Ovary (tissue), 9 donors: ENCODE data around the gene SPATA22. TPM values are rescaled to one million over a fixed set of nuclear protein-coding genes. Genes with fewer than 3 reads are reported as not detected.
"Not testable (repeated sequence)": the region's sequence is repeated elsewhere in the genome, so short reads cannot be mapped to it uniquely, and the experiment has no call there.

Source experiments
- DNase-seq, 5 donors: peaks; one replicate each; pipeline ENCODE4 v3.0.0-alpha.2; 2019 to 2020
- H3K27ac ChIP-seq, 2 donors: fragments of 200-600 bp; one replicate each; pipeline versions ENCODE4 v1.5.1 to v1.8.0; 2019 to 2022
- H3K27me3 ChIP-seq: fragments of 200-600 bp; one replicate; pipeline ENCODE4 v1.8.0; 2022
- H3K36me3 ChIP-seq: fragments of 200-600 bp; sonication (generic); one replicate; pipeline ENCODE4 v1.5.1; 2019
- H3K4me1 ChIP-seq: one replicate; pipeline ENCODE4 v1.8.1; 2013; ENCODE audit warnings: mild to moderate bottlenecking, moderate library complexity; ENCODE audit not compliant: insufficient read depth
- H3K4me3 ChIP-seq: fragments of 200-600 bp; sonication (generic); one replicate; pipeline ENCODE4 v1.5.1; 2017
- H3K9me3 ChIP-seq, 2 donors: fragments of 200-600 bp in 1 of 2; sonication (generic) in 1 of 2; one replicate each; pipeline versions ENCODE4 v1.5.1 to v1.8.1; 2013 to 2019; ENCODE audit warnings: mild to moderate bottlenecking in 1 of 2, moderate library complexity in 1 of 2
- CTCF ChIP-seq, 3 donors: fragments of 450-650 bp in 2 of 3; fragments of 200-600 bp in 1 of 3; IDR thresholded peaks; one replicate each; pipeline versions ENCODE4 v1.5.1 to v1.8.0; 2016 to 2022; ENCODE audit warnings: antibody characterized with exemption in 3 of 3, mild to moderate bottlenecking in 1 of 3
- EP300 ChIP-seq: sonication (generic); formaldehyde crosslinking; IDR thresholded peaks from one replicate; pipeline ENCODE4 v1.6.1; 2017; ENCODE audit warnings: antibody characterized with exemption
- POLR2A ChIP-seq: fragments of 450-650 bp; IDR thresholded peaks from one replicate; pipeline ENCODE4 v1.6.1; 2017; ENCODE audit warnings: antibody characterized with exemption, mild to moderate bottlenecking, moderate library complexity
- WGBS, 3 donors: extraction: QIAGEN DNeasy Blood & Tissue Kit in 1 of 3; methylation state at CpG; one replicate each; pipeline versions ENCODE4 v1.1.5 to v1.1.7; 2013 to 2017; 5-methylcytosine and 5-hydroxymethylcytosine counted together
- intact Hi-C, 4 donors: fragments of 100-400 bp; cut with DNase I; formaldehyde crosslinking; loops; one replicate each; pipeline versions ENCODE4 v1.11.0 to v1.15.1; 2022 to 2023
- polyA plus RNA-seq, 2 donors: library from polyadenylated mRNA; stranded (reverse); fragments of 200-250 nt in 1 of 2; fragments of 350-450 nt in 1 of 2; fragmentation: Illumina TruSeq in 1 of 2; extraction: RNeasy Lipid Tissue Mini Kit (QIAGEN cat#74804) in 1 of 2; gene quantifications; one replicate each; pipeline ENCODE4 v1.2.3, GENCODE V29; 2013 to 2014
- total RNA-seq, 7 donors: library from RNA; depleted of rRNA in 2 of 7; stranded (reverse); fragments of >200 nt in 2 of 7; fragmentation: NEBNext Ultra II Directional in 3 of 7; extraction: Animal tissue kit (Norgen Biotek cat#: 25700) in 3 of 7; gene quantifications; one replicate each; pipeline versions ENCODE4 v1.1.0 to v1.2.4, GENCODE V29; 2016 to 2023
- donor health status: DM: no; HTN: no; CAD: no; lungs with moderate emphysema.
- donor health status: DM: no; HTN: no; CAD: no.
- donor health status: Bipolar disorder and iron deficiency.
- donor health status: DM: yes; HTN: yes; CAD: no.
- donor health status: DM: no; HTN: no; CAD: no.
- donor health status: DM: yes; HTN: yes; CAD: no.

SPATA22 gene
- total and polyA plus RNA-seq, 9 donors: 0.30 to 0.89 (median 0.40) TPM; not detected in 6

GRCh38 chr17:3415610-3416009, 56.0 kb downstream of the SPATA22 start:
- no peak overlapping the region for H3K27ac ChIP-seq
- TF ChIP-seq EP300: no peak
- TF ChIP-seq POLR2A: no peak
- TF ChIP-seq CTCF (IDR thresholded peaks at IDR 0.05): no peak
- no peaks in the 10 kb centered on the region for H3K36me3 ChIP-seq
- DNase-seq: no peak
- 76 to 78% (median 77%) methylated on average over 5 of the region's 5 CpGs for WGBS, 3 donors
- intact Hi-C loops: no loop called here
- no peaks in the 10 kb centered on the region for H3K4me1 ChIP-seq
- no peaks in the 10 kb centered on the region for H3K9me3 ChIP-seq
- no peaks in the 10 kb centered on the region for H3K27me3 ChIP-seq
- H3K4me3 ChIP-seq: no peak overlapping the region

DNA sequence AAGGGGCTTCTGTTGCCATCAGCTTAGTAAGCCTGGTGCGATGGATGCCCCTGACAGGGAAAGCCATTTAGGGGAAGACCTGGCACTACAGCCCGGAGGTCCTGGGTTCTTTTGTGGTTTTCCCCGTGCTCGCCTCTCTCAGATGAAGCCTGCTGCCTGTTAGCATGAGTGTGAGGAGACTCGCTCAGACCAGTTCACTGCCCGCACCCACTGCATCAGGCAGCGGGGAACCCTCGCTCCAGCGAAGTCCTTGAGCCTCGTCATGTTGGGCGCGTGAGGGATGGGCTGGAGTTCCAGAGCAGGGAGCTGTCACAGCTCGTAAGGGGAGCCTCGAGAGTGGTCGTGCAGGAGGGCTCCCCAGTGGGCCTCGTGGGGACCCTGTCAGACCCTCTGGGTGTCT, 59.4 kb downstream of the SPATA22 start:
- H3K27me3 ChIP-seq, H3K36me3 ChIP-seq, H3K4me3 ChIP-seq, H3K4me1 ChIP-seq, intact Hi-C loops, DNase-seq, H3K27ac ChIP-seq, H3K9me3 ChIP-seq: not testable (repeated sequence)
- 73 to 100% methylated on average over 1 to 5 of the region's 16 CpGs; no CpG with 5 or more reads in 1 of the 3 donors for WGBS, 3 donors

- DNase-seq: no peak
- no peaks in the 10 kb centered on the region for H3K27me3 ChIP-seq
- TF ChIP-seq POLR2A (no peak), EP300 (no peak), CTCF (IDR thresholded peaks at IDR 0.05) (no peak)
- H3K4me1 ChIP-seq: no peaks in the 10 kb centered on the region
- intact Hi-C loops: no loop called here
- H3K36me3 ChIP-seq: no peaks in the 10 kb centered on the region
- H3K4me3 ChIP-seq: no peak within 1 kb of the TSS
- H3K9me3 ChIP-seq: no peaks in the 10 kb centered on the region
- H3K27ac ChIP-seq: no peak within 1 kb of the TSS
- WGBS, 3 donors: 74 to 82% (median 79%) methylated on average over 3 of the region's 3 CpGs
These were observed 60.5 kb downstream of the SPATA22 start, which contains the start of gene OR3A3 for GRCh38 chr17:3411070-3411469. Gene OR3A3, plus strand, starts transcription at chr17:3411370.

DNA sequence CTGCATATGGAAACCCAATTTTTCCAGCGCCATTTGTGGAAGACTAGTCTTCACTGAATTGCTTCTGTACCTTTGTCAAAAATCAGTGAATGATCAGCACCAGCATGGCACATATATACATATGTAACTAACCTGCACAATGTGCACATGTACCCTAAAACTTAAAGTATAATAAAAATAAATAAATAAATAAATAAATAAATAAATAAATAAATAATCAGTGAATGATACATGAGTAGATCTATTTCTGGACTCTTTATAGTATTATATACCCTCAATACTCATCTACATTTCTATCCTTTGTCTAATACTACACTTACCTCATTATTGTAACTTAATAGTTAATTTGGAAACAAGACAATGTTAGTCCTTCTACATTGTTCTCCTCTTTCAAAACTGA, 67.8 kb downstream of the SPATA22 start:
- H3K4me1 ChIP-seq, intact Hi-C loops, H3K27ac ChIP-seq, H3K36me3 ChIP-seq, H3K9me3 ChIP-seq, H3K27me3 ChIP-seq, DNase-seq, H3K4me3 ChIP-seq: not testable (repeated sequence)
- 63 to 76% (median 66%) methylated on average over 1 of the region's 1 CpG for WGBS, 3 donors

GRCh38 chr17:3401786-3402185, 69.8 kb downstream of the SPATA22 start:
- Histone ChIP-seq H3K36me3 (no peaks in the 10 kb centered on the region), H3K27me3 (no peaks in the 10 kb centered on the region), H3K4me3 (no peak overlapping the region), H3K4me1 (no peaks in the 10 kb centered on the region), H3K27ac (no peak overlapping the region), H3K9me3 (no peaks in the 10 kb centered on the region)
- intact Hi-C loops: no loop called here
- TF ChIP-seq EP300: no peak
- no peak for TF ChIP-seq POLR2A
- no peak for TF ChIP-seq CTCF (IDR thresholded peaks at IDR 0.05)
- DNase-seq: no peak
- WGBS, 3 donors: 49 to 60% (median 51%) methylated on average over 2 of the region's 2 CpGs

DNA sequence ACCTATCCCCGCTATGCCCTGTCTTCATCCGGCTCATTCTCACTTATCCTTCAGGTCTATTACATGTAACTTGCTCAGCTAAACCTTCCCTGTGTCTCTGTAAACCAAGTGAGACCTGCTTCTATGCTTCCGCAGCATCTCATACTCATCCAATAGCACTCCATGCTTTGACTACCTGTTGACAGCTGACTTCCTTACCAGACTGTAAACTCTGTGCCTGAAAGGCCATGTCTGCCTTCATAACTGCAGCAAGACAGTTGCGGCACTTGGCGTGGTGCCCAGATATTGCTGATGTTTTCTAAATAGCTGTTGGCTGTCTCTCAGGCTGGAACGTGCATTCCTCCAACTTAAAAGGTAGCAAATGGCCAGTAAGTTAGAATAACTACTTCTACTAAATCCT, 71.6 kb downstream of the SPATA22 start:
- Histone ChIP-seq H3K4me3 (no peak overlapping the region), H3K27ac (no peak overlapping the region), H3K36me3 (no peaks in the 10 kb centered on the region), H3K9me3 (no peaks in the 10 kb centered on the region), H3K4me1 (no peaks in the 10 kb centered on the region), H3K27me3 (no peaks in the 10 kb centered on the region)
- WGBS, 3 donors: 37 to 51% (median 38%) methylated on average over 6 of the region's 6 CpGs
- DNase-seq: no peak
- TF ChIP-seq POLR2A (no peak), EP300 (no peak), CTCF (IDR thresholded peaks at IDR 0.05) (no peak)
- intact Hi-C loops: no loop called here
